NB4 (cell line): ENCODE measurements around the gene TMEM176B.

ENCODE experiments used
- DNase-seq: peaks from one replicate; pipeline ENCODE4 v3.0.0; 2010; ENCODE audit warnings: low read depth
- H3K4me3 ChIP-seq: one replicate; pipeline ENCODE4 v1.5.1; 2011; ENCODE audit warnings: mild to moderate bottlenecking, low read depth, low read length, moderate library complexity
- CTCF ChIP-seq: IDR thresholded peaks from one replicate; pipeline ENCODE4 v1.5.1; 2012; ENCODE audit warnings: low read depth, low read length
- MYC ChIP-seq: IDR thresholded peaks from 2 replicates; pipeline ENCODE4 v1.6.1; 2011; ENCODE audit warnings: low read depth, low read length
- POLR2A ChIP-seq: IDR thresholded peaks from 2 replicates; pipeline ENCODE4 v1.6.1; 2011; ENCODE audit warnings: mild to moderate bottlenecking; ENCODE audit not compliant: insufficient read length; ENCODE audit errors: extremely low read depth
- TF ChIP-seq, protein P1 (sequence below): IDR thresholded peaks from 2 replicates; pipeline ENCODE4 v1.6.1; 2011; ENCODE audit warnings: low read depth, low read length

The TMEM176B gene

GRCh38 chr7:150744041-150744656 is 56.0 kb downstream of the TMEM176B start:
- TF ChIP-seq MYC (no peak), POLR2A (no peak), CTCF (no peak)
- TF ChIP-seq, protein P1, sequence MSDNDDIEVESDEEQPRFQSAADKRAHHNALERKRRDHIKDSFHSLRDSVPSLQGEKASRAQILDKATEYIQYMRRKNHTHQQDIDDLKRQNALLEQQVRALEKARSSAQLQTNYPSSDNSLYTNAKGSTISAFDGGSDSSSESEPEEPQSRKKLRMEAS: no peak
- no peak overlapping the region for H3K4me3 ChIP-seq
- DNase-seq: no peak

GRCh38 chr7:150742286-150742968 is 57.7 kb downstream of the TMEM176B start:
- no peak overlapping the region for H3K4me3 ChIP-seq
- TF ChIP-seq, protein P1: no peak
- TF ChIP-seq MYC: no peak
- no peak for TF ChIP-seq CTCF
- TF ChIP-seq POLR2A: no peak
- no peak for DNase-seq
